ENCODE data around the gene PALM. TPM values are rescaled to one million over a fixed set of nuclear protein-coding genes. Genes with fewer than 3 reads are reported as not detected.
A peak's percentile ranks its signal among the peaks of the same experiment; 100 is the strongest.
"Not testable (repeated sequence)": the region's sequence is repeated elsewhere in the genome, so short reads cannot be mapped to it uniquely, and the experiment has no call there.

Gene PALM
- polyA plus RNA-seq, 2 of the 4 experiments (the other 2 are of a cell fraction) = 3.0 to 15.7 TPM

DNA sequence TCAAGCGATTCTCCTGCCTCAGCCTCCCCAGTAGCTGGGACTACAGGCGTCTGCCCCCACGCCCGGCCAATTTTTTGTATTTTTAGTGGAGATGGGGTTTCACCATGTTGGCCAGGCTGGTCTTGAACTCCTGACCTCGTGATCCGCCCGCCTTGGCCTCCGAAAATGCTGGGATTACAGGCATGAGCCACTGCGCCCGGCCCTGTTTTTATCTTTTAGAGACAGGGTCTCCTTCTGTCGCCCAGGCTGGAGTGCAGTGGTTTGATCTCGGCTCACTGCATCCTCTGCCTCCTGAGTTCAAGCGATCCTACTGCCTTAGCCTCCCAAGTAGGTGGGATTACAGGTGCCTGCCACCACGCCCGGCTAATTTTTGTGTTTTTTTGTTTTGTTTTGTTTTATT is 10.2 kb upstream of the PALM start:
- ChIA-PET CTCF (interaction anchor here (0.9 to 1.2 kb wide), 2 partner anchors 32 to 36 kb away, joined by 3 to 4 read pairs; no protein-coding TSS in a partner anchor), POLR2A (interaction anchor here (0.6 kb wide), 2 partner anchors 53 to 121 kb away, joined by 3 read pairs; no protein-coding TSS in a partner anchor)

DNA sequence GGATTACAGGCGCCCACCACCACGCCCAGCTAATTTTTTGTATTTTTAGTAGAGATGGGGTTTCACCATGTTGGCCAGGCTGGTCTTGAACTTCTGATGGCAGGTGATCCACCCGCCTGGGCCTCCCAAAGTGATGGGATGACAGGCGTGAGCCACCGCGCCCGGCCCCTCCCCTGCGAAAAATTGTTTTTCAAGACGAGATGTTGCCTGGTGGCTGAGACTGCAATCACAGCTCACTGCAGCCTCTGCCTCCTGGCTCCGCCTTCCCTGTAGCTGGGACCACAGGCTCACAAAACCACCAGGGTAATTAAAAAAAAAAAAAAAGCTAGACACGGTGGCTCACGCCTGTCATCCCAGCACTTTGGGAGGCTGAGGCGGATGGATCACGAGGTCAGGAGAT is 8.8 kb upstream of the PALM start:
- H3K27ac ChIP-seq; H3K4me1 ChIP-seq; ATAC-seq; FAIRE-seq; H3K9me3 ChIP-seq; DNase-seq (ENCODE audit: low read depth in 1 of 2, low spot score in 1 of 2); H3K4me3 ChIP-seq; H3K4me2 ChIP-seq: not testable (repeated sequence)
- ChIA-PET POLR2A (interaction anchor here (0.5 kb wide), 1 partner anchor 53 kb away, joined by 3 read pairs; no protein-coding TSS in a partner anchor), CTCF (interaction anchor here (1.0 to 1.4 kb wide), 3 partner anchors 21 to 31 kb away, joined by 3 read pairs; no protein-coding TSS in a partner anchor)
- 73% methylated on average over 7 of the region's 14 CpGs for WGBS (ENCODE audit: missing lambda C conversion rate)

More for the DNA sequence above, 10.2 kb upstream of the PALM start:
- FAIRE-seq; H3K4me2 ChIP-seq; ATAC-seq; H3K4me1 ChIP-seq; DNase-seq (ENCODE audit: low read depth in 1 of 2, low spot score in 1 of 2); H3K4me3 ChIP-seq; H3K9me3 ChIP-seq; H3K27ac ChIP-seq: not testable (repeated sequence)
- WGBS (ENCODE audit: missing lambda C conversion rate) = 83% methylated on average over 11 of the region's 15 CpGs

- not testable (repeated sequence) for FAIRE-seq; ATAC-seq; DNase-seq (ENCODE audit: low read depth in 1 of 2, low spot score in 1 of 2); H3K4me1 ChIP-seq; H3K9me3 ChIP-seq
- Histone ChIP-seq H3K27ac (peak overlapping the region in 1 of 2 experiments; percentile 80; a peak in 3 of 6 replicates), H3K4me3 (0 out of 3 replicates have a peak overlapping the region, but pooled peaks have one; percentile 34), H3K4me2 (peak overlapping the region; percentile 64)
- ChIA-PET POLR2A (interaction anchor here (0.7 to 2.2 kb wide), 3 partner anchors 17 to 40 kb away, joined by 3 to 5 read pairs (median 5); partner anchors contain the start of gene RNF126), CTCF (interaction anchor here (0.6 to 2.1 kb wide), 3 partner anchors 39 to 82 kb away, joined by 3 to 6 read pairs (median 3); no protein-coding TSS in a partner anchor)
- WGBS (ENCODE audit: missing lambda C conversion rate) = 72% methylated on average over 6 of the region's 6 CpGs
Measured at GRCh38 chr19:702847-703246, 5.9 kb upstream of the PALM start.

GRCh38 chr19:703329-703650 is 5.4 kb upstream of the PALM start:
- H3K9me3 ChIP-seq = no peaks in the 10 kb centered on the region
- ATAC-seq = peak in 1 of 2 experiments; percentile 33; a peak in 3 of 6 replicates
- peak overlapping the region; percentile 64 for H3K4me2 ChIP-seq
- WGBS (ENCODE audit: missing lambda C conversion rate) = 54% methylated on average over 2 of the region's 4 CpGs
- H3K27ac ChIP-seq = peak overlapping the region; percentile 56 to 80; a peak in 3 of 6 replicates
- 0 out of 3 replicates have a peak, but pooled peaks cover 4% of the 10 kb centered on the region for H3K4me1 ChIP-seq
- peak overlapping the region; percentile 34; the same call in 1 of the 3 replicates for H3K4me3 ChIP-seq
- CTCF ChIA-PET = interaction anchor here (1.0 to 2.1 kb wide), 2 partner anchors 38 to 67 kb away, joined by 3 to 6 read pairs; no protein-coding TSS in a partner anchor
- no peak for FAIRE-seq
- DNase-seq (ENCODE audit: low read depth in 1 of 2, low spot score in 1 of 2) = no peak
- POLR2A ChIA-PET = interaction anchor here (1.2 to 2.2 kb wide), 3 partner anchors 17 to 26 kb away, joined by 5 read pairs; no protein-coding TSS in a partner anchor
- TF ChIP-seq ZC3H11A (IDR thresholded peaks at IDR 0.05) (no peak), NPAS2 (CRISPR knock-in tag; IDR thresholded peaks at IDR 0.05; ENCODE audit: borderline replicate concordance) (no peak), MAZ (IDR thresholded peaks at IDR 0.05; ENCODE audit: borderline replicate concordance, low read depth, low read length) (no peak), ELK1 (IDR thresholded peaks at IDR 0.05; ENCODE audit: low read depth, low read length) (no peak), MAFK (IDR thresholded peaks at IDR 0.05; ENCODE audit: partially characterized antibody) (no peak), ZFP36 (IDR thresholded peaks at IDR 0.05; ENCODE audit: borderline replicate concordance, partially characterized antibody) (peak; percentile 40)

DNA sequence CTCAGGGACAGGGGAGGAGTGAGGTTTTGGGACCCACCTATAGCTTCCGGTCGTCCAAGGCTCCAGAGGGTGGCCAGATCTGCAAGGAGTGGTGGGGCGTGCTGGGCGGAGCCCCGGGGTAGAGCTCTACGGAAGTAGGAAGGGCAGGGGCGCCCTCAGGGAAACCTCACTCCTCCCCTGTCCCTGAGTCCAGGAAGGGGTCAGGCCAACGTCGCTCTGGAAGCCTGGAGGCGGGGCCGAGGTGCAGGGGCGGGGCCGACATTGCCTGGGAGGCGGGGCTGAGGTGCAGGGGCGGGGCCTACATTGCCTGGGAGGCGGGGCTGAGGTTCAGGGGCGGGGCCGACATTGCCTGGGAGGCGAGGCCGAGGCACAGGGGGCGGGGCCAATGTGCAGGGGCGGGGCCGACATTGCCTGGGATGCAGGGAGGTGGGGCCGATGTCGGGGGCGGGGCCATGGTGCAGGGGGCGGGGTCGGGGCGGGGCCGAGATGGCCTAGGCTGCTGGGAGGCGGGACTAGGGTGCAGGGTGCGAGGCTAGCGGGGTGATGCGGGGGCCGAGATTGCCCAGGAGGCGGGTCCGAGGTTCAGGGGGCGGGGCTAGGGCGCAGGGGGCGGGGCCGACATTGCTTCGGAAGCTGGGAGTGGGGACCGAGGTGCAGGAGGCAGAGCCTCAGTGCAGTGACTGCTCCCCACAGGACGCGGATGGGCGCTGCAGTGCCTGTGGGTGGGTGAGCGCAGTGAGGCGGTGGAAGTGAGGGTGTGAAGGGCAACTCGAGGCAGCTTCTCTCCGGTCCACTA is 4.9 kb upstream of the PALM start:
- DNase-seq (ENCODE audit: low read depth in 1 of 2, low spot score in 1 of 2) (peak; percentile 33 to 85), FAIRE-seq (no peak), ATAC-seq (peak; percentile 83 to 92)
- H3K27ac ChIP-seq = peak overlapping the region; percentile 56 to 80; a peak in 3 of 6 replicates
- H3K4me3 ChIP-seq = peak overlapping the region; percentile 34; the same call in 1 of the 3 replicates
- no peaks in the 10 kb centered on the region for H3K9me3 ChIP-seq
- ChIA-PET CTCF (interaction anchor here (1.0 to 2.1 kb wide), 2 partner anchors 38 to 66 kb away, joined by 3 to 6 read pairs; no protein-coding TSS in a partner anchor), POLR2A (interaction anchor here (1.2 to 2.2 kb wide), 3 partner anchors 18 to 26 kb away, joined by 5 read pairs; no protein-coding TSS in a partner anchor)
- H3K4me2 ChIP-seq = peak overlapping the region; percentile 64
- 0 out of 3 replicates have a peak, but pooled peaks cover 6% of the 10 kb centered on the region for H3K4me1 ChIP-seq
- 55% methylated on average over 13 of the region's 50 CpGs for WGBS (ENCODE audit: missing lambda C conversion rate)
- TF ChIP-seq SMC3 (IDR thresholded peaks at IDR 0.05) (no peak), RARB (CRISPR knock-in tag; IDR thresholded peaks at IDR 0.05) (no peak), HEYL (CRISPR knock-in tag; IDR thresholded peaks at IDR 0.05) (no peak), RCOR1 (IDR thresholded peaks at IDR 0.05; ENCODE audit: low read depth, low read length) (no peak), ESRRA (IDR thresholded peaks at IDR 0.05; ENCODE audit: borderline replicate concordance, low read length) (no peak), ELK1 (IDR thresholded peaks at IDR 0.05; ENCODE audit: low read depth, low read length) (no peak), FOSB (CRISPR knock-in tag; IDR thresholded peaks at IDR 0.05) (no peak), KDM5A (IDR thresholded peaks at IDR 0.05) (no peak), CBX2 (IDR thresholded peaks at IDR 0.05; ENCODE audit: borderline replicate concordance, low read depth) (no peak), KDM1A (IDR thresholded peaks at IDR 0.05; ENCODE audit: low read depth) (no peak), CTCF (IDR thresholded peaks at IDR 0.05) (no peak), NR3C1 (IDR thresholded peaks at IDR 0.05) (no peak), RNF2 (IDR thresholded peaks at IDR 0.05; ENCODE audit: borderline replicate concordance, low read depth) (no peak)

Data from A549 (cell line).